Measurements from ENCODE around the gene KCNK16. TPM values are rescaled to one million over a fixed set of nuclear protein-coding genes. Genes with fewer than 3 reads are reported as not detected.

The KCNK16 gene
- polyA plus RNA-seq (ENCODE audit: insufficient read length in 4 of 4), result not detected

DNA sequence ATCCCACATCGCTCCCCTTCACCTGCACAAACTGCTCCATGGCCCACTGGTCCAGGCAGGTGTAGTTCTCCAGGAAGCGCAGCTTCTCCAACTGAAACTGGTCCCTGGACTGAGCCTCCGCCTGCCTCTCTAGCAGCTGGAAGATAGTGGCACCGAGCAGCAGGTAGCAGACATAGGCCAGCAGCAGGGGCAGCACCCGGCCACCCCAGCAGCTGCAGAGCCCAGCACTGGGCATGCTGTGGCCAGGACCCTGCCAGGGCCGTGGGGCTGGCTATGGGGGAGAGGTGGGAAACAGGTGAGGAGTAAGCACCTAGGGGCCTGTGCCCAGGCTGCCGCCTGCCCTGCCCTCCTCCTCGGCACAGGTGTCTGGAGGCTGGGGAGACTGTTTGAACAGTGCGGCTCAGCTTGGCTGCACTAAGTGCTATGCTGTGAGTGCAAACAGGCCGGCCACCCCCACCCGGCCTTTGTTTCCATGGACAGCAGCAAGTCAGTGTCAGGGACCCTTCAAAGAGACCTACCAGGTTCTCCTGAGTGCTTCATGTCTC is at the start of gene KCNK16:
TSS of gene KCNK16 (minus strand) at position 397 of the 545 bp plus-strand sequence. CDS start at position 235, 162 bp downstream.
- DNase-seq (ENCODE audit: low read depth in 4 of 4, low spot score in 2 of 4), result no peak

DNA sequence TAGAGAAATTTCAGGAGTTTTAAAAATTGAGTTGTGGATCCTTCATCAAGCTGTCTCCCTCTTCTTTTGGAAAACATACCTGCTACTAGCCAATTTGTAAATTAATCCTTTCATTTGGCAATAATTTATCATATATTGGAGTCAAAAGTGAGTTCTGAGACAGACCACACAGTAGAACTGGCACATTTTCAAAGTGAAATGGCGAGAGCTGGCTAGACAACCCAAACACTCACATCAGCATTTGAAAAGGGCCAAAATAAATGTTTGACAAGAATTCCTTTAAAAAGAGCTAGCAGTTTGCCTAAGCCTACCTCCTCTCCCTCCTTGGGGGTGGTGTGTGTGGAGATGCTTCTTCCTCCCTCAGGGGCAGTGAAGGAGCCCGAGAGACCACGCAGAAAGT is 47.9 kb upstream of the KCNK16 start:
- no peak for DNase-seq (ENCODE audit: low read depth in 4 of 4, low spot score in 2 of 4)

DNA sequence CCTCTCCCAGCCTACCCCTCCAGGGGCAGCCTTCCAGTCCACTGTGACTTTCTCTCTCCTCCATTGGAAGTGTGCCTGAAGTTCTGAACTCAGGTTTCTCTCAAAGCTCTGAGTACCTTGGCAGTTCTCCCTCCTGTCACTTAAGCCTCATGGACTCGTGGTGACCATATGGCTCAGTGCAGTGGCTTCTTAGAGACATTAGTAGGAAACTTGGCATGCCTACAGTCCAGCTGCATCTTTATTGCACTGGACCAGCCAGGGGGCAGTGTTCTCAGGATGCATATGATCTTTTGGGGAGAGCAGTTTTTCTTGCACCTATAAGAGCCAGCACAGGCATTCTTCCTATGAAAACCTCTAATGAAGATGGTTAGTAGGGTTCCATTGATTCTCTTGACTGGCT is 47.5 kb upstream of the KCNK16 start:
- no peak for DNase-seq (ENCODE audit: low read depth in 4 of 4, low spot score in 2 of 4)

- no peak for DNase-seq (ENCODE audit: low read depth in 4 of 4, low spot score in 2 of 4)
Measured at GRCh38 chr6:39367700-39368099, 45.2 kb upstream of the KCNK16 start.

GRCh38 chr6:39366931-39367618 is 44.6 kb upstream of the KCNK16 start:
- DNase-seq (ENCODE audit: low read depth in 4 of 4, low spot score in 2 of 4), result no peak

- no peak for DNase-seq (ENCODE audit: low read depth in 4 of 4, low spot score in 2 of 4)
Measured at GRCh38 chr6:39365281-39366074, 43.0 kb upstream of the KCNK16 start.

- no peak for DNase-seq (ENCODE audit: low read depth in 4 of 4, low spot score in 2 of 4)
Measured at GRCh38 chr6:39363280-39363679, 40.8 kb upstream of the KCNK16 start.

- no peak for DNase-seq (ENCODE audit: low read depth in 4 of 4, low spot score in 2 of 4)
Measured at GRCh38 chr6:39362487-39362865, 40.0 kb upstream of the KCNK16 start.

GRCh38 chr6:39361657-39362486 is 39.4 kb upstream of the KCNK16 start:
- peak in 2 of 4 donors; percentile 68 to 73 for DNase-seq (ENCODE audit: low read depth in 4 of 4, low spot score in 2 of 4)

DNA sequence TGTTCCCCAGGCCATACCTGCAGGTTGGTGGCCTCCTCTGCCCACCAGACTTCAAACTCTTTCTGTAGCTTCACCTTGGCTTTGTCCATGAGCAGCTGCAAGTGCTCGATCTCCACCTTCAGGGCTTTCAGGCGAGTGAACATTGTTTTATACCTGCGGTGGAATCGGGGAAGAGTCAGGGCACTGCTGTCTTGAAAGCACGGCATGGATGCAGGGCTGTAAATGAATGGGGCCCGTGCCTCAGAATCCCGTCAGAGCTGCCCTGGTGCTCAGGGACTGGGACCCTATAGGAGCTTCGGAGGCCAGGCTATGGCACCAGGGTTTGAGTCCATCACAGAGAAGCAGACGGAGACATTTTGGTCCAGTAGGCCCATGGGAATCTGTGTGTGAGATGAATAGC is 37.9 kb upstream of the KCNK16 start:
- DNase-seq (ENCODE audit: low read depth in 4 of 4, low spot score in 2 of 4), result no peak

DNA sequence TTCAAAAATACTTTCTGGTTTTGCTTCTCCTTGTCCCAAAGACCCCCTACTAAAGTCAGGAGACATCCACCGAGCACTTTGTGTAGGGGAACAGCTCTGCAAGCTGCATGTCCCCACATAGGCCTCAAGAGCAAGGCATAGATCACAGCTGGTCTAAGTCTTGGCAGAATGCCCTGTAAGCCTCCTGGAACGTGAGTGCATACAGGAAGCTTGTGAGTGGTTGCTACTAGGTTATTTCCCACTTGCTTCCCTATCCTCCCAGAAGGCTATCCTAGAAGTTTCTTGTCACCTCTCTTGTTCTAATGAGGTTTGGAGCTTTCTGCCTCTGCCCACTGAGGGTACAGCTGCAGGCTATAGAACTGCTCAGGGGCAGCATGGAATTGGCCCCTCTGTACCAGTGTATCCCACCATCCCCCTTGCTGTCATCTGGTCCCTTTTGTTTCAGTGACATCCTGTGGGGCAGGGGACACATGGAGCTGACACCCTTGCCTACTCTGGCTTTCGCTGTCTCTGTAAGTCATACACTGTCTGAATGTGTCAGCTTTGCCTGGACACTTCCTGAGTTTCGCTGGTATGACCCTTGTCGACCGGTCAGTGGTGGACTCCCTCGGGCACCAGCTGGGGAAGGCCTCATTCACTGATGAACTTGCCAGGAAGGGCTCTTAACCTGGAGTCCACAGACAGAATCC is 35.6 kb upstream of the KCNK16 start:
- DNase-seq (ENCODE audit: low read depth in 4 of 4, low spot score in 2 of 4), result no peak

DNA sequence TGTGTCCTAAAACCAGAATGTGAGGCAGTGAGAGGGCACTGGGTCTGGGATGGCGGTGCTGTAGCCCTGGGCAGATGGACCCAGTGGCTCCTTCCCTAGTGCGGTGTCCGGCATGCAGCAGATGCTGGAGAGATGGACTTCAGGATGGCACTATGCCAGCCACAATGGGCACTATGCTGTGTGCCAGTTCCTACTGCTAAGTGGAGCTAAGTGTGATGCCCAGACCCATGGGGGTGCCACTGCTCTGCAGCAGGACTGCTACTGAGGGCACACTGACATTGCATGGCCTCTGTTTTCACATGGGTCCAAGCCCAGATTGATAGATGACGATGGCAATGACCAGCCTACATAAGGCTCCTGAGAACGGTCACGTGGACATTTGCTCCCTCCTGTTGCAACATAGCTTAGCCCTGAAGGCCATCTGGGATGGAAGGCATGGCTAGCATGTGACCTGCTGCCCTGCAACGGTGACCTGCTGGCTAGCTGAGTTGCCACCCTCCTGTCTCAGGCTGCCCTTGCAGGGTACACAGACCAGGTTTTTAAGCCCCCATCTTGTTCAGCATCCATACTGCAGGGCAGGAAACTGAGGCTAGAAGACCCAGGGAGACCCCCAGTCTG is 31.3 kb upstream of the KCNK16 start:
- no peak for DNase-seq (ENCODE audit: low read depth in 4 of 4, low spot score in 2 of 4)

DNA sequence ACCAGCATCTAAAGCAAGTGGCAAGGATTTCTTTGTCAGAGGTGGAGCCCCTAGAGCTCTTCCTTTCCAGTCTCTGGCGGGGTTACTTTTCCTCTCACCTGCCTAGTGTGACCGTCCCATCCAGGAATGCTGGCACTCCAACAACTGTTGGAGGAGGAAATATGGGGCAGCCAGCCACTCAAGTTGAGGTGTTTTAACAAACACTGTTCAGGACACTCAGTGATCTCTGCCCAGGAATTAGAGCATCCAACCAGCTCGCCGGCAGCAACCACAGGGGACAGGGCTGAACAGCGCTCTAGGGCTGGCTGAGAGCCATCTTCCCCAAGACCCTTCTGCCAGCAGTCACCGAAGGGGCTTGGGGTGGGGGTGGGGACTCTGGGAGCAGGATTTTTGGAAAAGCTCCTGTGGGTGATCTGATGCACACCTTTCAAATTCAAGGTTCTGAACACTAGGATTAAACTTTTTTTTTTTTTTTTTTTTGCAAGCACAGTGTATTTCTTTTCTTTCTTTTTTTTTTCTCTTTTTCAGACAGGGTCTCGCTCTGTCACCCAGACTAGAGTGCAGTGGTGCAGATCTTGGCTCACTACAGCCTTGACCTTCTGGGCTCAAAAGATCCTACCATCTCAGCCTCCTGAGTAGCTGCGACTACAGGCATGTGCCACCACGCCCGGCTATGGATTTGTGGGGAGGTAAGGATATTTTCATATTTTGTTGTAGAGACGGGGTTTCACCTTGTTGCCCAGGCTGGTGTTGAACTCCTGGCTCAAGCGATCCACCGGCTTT is 28.4 kb upstream of the KCNK16 start:
- no peak for DNase-seq (ENCODE audit: low read depth in 4 of 4, low spot score in 2 of 4)

- no peak for DNase-seq (ENCODE audit: low read depth in 4 of 4, low spot score in 2 of 4)
Measured at GRCh38 chr6:39348740-39349139, 26.2 kb upstream of the KCNK16 start.

- peak in 2 of 4 donors; percentile 34 to 59 for DNase-seq (ENCODE audit: low read depth in 4 of 4, low spot score in 2 of 4)
Measured at GRCh38 chr6:39347906-39348585, 25.5 kb upstream of the KCNK16 start.

DNA sequence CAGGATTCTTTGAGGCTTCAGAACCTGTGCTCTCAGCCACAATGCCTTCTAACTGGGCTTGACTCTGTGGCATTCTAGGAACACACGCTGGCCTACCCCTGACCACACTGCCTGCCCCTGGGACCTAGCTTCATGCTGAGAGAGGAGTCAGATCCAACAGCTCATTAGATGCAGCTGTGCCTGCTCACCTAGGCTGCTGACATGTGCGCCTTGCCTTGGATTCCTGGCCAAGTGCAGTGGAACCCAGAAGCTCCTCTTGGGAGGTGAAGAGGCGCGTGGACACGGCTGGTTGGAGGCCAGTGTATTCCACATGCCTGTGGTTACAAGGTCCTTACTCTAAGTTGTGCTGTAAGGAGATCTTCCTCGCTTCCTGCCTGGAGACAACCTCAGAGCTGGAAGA is 24.7 kb upstream of the KCNK16 start:
- no peak for DNase-seq (ENCODE audit: low read depth in 4 of 4, low spot score in 2 of 4)

DNA sequence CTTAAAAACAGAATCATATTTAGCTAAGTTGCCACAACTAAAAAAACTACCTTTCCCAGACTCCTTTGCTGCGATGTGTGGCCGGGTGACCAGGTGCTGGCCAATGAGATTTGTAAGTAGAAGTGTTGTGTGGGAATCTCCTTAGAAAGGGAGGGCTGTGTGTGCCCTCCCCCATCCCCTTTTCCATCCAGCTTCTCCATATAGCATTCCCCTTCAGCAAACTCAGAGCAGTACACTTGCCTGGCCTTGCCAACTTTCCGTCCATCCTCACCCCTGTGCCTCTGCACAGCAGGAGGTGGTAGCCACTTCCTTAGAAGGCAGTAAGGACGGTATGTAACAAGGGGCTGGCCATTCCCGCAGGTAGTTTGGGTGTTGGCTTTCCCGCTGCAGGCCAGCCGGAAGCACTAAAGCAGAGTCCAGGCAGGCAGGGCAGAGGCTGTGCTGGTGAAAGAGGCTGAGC is 22.3 kb upstream of the KCNK16 start:
- DNase-seq (ENCODE audit: low read depth in 4 of 4, low spot score in 2 of 4), result no peak

DNA sequence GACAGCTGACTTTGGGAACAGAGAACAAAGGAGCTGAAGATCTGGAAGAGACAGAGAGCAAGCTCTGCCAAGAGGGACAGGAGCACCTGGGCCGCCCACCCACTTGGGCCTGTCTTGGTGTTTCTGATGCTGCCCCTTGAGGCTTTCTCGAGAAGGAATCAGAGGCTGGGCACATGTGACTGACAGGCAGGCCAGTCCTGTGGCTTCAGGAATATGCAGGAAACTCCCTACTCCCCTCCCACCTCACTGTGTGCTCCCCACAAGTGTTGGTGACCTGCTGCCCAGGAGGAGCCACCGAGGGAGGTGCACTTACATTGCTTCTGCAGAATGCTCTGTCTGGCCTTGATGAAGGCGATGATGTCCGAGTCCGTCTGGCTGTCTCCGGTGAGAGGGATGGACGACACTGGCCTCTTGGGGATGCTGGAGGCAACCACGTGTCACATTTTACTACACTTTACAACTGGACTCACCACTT is 20.9 kb upstream of the KCNK16 start:
- no peak for DNase-seq (ENCODE audit: low read depth in 4 of 4, low spot score in 2 of 4)
